H7 (cell line): ENCODE measurements around the gene WIPF3. TPM values are rescaled to one million over a fixed set of nuclear protein-coding genes. Genes with fewer than 3 reads are reported as not detected.

ENCODE experiments used
- DNase-seq: peaks from one replicate; pipeline ENCODE4 v3.0.0; 2012
- H3K27me3 ChIP-seq: 2 replicates; pipeline ENCODE4 v1.6.0; 2011; ENCODE audit warnings: mild to moderate bottlenecking, low read length; ENCODE audit not compliant: control insufficient read depth, insufficient read depth
- H3K36me3 ChIP-seq: replicated peaks from 2 replicates; pipeline ENCODE4 v1.5.1; 2011; ENCODE audit warnings: low read length; ENCODE audit not compliant: control insufficient read depth, insufficient read depth
- H3K4me3 ChIP-seq: 2 replicates; pipeline ENCODE4 v1.5.1; 2011; ENCODE audit warnings: low read depth, mild to moderate bottlenecking, control low read depth, low read length, moderate library complexity; ENCODE audit not compliant: insufficient read depth
- total RNA-seq: library from RNA; depleted of rRNA; stranded (reverse); fragments of >200 nt; shearing (Covaris generic); gene quantifications from 2 replicates; pipeline ENCODE4 v1.2.3, GENCODE V29; 2014

WIPF3 gene
- total RNA-seq, 1 experiment from 2014 or later = 1.4 TPM

DNA sequence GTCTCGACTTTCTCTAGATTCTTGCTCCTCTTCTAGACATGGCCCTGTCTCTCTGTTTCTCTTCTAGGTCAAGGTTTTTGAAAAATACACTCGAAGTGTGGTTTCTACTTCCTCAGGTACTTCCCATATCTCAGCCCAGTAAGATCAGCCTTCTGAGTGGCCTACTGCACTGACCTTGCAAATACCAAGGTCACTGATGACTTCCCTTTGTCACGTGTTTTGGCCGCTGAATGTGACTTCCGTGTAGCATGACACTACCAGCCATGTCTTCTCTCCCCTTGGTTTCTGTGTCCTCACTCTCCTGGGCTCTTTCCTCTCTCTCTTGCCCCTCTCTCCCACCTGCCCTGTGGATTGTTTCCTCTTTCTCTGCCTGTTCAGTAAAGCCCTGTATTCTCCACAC, 7.9 kb upstream of the WIPF3 start:
- Histone ChIP-seq H3K4me3 (no peak overlapping the region), H3K36me3 (no peaks in the 10 kb centered on the region), H3K27me3 (no peaks in the 10 kb centered on the region)
- no peak for DNase-seq

DNA sequence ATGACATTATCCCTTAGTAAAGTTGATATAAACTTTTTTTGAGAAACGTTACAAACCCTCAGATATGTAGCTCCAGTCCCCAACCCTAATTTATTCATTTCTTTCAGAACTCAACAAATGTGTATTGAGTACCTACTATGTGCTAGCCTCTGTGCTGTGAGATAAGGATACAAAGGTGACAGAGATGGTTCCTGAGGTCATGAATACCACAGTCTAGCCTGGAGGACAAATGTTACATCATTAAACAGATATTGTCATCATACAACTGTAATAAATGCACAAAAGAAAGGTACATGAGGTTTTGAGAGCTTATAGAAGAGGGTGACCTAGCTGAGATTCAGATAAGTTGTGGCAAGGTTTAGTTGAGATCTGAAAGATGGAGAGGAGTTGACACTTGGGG, 4.4 kb upstream of the WIPF3 start:
- peaks cover 19% of the 10 kb centered on the region for H3K27me3 ChIP-seq
- DNase-seq = no peak
- no peak overlapping the region for H3K4me3 ChIP-seq
- H3K36me3 ChIP-seq = no peaks in the 10 kb centered on the region

DNA sequence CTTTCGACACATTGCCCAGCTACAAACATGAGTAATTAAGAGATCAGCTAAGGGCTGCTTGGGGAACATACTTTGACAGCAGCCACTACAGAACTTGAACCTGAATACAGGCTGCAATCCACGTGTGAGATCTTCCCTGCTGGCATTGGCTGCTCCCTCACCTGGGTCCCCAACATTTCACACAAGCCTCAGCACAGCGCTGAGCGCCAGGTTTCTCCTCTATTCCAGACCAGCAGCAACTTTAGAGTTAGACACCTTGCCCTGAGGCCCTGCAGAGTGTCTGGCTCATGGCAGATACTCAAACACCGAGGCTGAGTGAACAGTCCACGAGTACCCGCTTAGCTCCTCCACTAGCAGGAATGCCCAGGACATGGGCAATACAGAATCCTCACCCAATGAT, 1.3 kb upstream of the WIPF3 start:
- Histone ChIP-seq H3K36me3 (no peaks in the 10 kb centered on the region), H3K4me3 (no peak overlapping the region), H3K27me3 (peaks cover 26% of the 10 kb centered on the region)
- DNase-seq = no peak

DNA sequence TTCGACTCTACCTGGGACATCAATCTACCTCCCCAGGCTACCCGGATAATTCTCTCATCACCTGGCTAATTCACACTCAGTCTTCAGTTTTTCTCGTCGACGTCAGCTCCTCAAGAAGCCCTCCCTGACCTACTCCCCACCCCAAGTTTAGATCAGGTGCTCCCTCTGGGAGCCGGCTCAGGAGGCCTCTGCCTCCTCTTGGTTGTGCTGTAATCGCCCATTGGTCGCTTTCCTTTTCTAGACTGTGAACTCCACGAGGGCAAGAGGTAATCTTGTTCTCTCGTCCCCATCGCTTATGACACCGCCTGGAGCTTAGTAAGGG, 461 bp upstream of the WIPF3 start:
- H3K4me3 ChIP-seq = peak overlapping the region; percentile 63
- peaks cover 26% of the 10 kb centered on the region for H3K27me3 ChIP-seq
- H3K36me3 ChIP-seq = no peaks in the 10 kb centered on the region
- peak; percentile 39 for DNase-seq

DNA sequence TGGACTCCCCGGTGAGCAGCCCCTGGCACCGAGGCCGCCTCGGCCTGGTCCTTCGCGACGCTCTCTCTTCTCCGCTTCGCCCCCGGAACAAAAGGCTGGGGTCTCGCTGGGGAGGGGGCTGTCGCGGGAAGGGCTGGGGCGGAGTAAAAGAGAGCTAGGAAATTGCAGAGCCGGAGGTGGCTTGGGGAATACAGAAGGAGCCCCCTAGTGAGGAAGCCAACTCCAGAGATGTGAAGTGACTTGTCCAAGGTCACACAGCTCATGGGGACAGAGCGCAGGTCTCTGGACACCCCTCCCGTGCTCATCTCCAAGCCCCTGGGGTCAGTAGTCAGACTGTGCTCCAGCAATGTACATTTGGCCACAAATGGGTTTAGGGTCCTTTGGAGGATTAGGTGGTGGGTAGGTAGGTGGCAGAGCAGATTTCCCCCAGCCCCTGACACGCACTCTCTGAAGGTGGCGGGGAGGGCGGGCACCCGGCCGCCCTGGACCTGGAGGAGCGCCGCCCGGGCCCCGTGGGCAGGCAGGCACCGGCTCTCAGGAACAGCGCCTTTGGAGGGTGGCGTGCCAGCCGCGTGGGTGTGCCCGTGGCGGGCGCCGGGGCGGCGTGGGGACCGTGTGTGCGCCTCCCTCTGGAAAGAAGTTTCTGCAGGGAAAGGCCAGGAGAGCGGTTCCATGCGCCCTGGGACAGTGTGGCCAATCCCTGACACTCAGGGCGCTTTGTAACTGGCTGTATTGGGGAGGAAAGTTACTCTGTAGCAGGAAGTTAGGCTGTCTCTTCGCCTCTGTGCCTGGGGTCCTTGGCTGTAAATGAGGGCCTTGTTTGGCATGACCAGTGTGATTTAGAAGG, 910 bp downstream of the WIPF3 start:
- peak; percentile 74 for DNase-seq
- H3K36me3 ChIP-seq = no peaks in the 10 kb centered on the region
- peak overlapping the region; percentile 63 for H3K4me3 ChIP-seq
- H3K27me3 ChIP-seq = peaks cover 26% of the 10 kb centered on the region

DNA sequence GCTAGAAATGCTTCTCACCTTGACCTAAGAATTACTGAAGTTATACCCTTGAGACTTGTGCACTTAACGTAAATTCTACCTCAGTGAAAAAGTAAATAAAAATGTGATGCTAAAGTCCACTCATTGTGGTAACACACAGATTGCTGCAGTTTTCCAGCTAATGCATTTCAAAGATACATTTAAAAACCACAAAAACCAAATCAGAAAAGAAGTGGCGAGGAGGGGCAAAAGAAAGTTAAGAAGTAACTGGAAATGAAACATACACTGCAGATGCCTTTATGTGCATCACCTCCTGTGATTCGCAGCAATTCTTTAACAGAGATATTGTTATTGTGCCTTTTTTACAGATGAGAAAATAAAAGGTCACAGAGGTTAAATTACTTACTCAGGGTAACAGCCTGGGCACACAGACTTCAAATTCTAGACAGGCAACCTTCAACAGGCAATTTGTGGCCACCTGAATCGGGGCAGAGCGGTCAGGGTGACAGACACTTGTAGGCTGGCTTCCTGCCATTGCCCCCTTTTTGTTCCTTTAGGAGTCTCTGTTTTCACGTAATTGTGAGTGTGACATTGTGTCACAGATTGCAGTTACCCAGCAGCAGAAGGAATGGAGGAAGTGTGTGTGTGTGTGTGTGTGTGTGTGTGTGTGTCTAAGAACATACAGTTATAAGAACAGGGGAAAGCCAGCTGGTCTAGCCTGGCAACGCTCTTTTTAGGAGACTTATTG, 1.9 kb downstream of the WIPF3 start:
- H3K36me3 ChIP-seq = no peaks in the 10 kb centered on the region
- DNase-seq = no peak
- H3K4me3 ChIP-seq = no peak overlapping the region
- H3K27me3 ChIP-seq = peaks cover 26% of the 10 kb centered on the region

DNA sequence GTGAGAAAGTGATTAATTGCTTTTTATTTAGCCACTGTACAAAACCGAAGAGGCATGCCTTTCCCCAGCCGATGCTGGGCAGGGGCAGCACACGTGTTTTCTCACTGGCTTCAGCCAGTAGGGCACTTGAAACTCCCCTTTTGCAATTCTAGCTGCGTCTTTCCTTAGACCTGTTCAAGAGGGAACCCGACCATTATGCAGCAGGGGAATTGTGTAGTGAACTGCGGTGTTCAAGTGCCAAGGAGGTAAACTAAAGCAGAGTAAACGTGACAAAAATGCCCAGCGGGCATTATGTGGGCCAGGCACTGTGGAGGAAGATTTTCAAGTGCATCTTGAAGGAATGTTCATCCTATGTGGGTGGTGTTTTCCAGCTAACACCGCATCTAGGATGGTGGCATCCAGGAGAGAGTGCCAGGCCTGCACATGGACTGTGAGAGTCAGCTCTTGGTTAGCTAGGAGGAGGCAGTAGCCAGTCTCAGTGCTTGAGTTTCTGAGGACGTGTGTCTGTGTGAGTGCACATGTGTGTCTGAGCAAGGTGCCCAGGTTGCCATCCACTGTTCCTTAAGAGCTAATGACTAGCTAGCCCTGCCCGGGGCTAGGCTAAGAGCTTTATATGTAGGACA, 3.3 kb downstream of the WIPF3 start:
- H3K27me3 ChIP-seq = peaks cover 24% of the 10 kb centered on the region
- no peak for DNase-seq

DNA sequence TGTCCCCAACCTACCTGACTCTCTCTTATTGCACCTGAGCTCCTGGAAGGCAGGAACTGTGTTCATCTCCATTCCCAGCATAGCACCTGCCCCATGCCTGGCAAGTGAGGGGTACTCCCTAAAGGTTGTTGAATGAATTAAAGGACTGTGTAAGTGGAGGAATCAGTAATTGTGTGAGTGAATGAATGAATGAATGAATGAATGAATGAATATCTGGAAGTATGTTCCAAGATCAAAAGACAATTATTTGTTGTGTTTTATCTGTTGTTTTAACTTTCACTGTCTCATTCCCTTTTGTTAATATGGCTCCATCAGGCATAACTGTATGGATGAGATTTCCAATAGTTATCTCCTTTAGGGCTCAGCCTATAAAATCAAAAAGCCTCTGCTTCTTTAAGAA, 4.0 kb downstream of the WIPF3 start:
- Histone ChIP-seq H3K4me3 (no peak overlapping the region), H3K36me3 (no peaks in the 10 kb centered on the region), H3K27me3 (peaks cover 17% of the 10 kb centered on the region)
- DNase-seq = no peak

More for the DNA sequence above, 3.3 kb downstream of the WIPF3 start:
- Histone ChIP-seq H3K4me3 (no peak overlapping the region), H3K36me3 (no peaks in the 10 kb centered on the region)

DNA sequence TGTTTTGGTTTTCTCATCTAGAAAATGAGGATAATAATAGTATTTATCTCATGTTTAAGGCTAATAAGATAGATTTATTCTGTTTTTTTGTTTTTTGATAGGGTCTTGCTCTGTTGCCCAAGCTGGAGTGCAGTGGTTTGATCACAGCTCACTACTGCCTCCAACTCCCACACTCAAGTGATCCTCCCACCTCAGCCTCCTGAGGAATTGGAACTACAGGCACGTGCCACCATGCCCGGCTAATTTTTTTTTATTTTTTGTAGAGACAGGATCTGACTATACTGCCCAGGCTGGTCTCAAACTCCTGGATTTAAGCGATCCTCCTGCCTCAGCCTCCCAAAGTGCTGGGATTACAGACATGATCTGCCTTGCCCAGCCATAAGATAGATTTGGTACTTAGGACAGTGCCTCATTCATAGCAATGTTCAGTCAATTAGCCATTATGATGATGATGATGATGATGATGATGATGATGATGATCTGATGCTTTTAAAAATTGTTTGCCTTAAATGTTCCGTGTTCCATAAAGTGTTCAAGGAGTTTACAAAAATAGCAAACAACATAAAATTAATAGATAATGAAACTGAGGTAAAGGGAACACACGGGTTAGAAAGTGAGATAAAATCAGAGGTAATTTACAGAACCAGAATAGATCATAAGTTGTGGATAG, 4.6 kb downstream of the WIPF3 start:
- H3K36me3 ChIP-seq = no peaks in the 10 kb centered on the region
- DNase-seq = no peak
- H3K4me3 ChIP-seq = no peak overlapping the region
- H3K27me3 ChIP-seq = peaks cover 11% of the 10 kb centered on the region

DNA sequence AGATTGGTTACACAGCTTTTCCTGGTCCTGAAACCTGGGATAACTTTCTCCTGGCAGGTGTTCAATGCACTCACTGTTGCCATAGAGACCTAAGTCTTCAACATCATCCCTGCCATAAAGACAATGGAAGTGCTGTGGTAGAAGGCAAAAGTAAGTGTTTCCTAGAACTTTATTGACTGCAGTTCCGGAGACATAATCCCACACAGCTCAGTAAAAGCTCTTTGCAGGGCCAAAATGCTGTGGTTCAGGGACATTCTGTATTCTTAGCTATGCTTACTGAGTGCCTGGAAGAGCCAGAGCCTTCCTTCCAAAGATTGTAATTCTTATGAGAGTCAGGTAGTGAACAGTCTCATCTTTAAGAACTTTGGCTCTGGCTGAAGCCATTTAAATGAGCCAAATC, 5.3 kb downstream of the WIPF3 start:
- no peak for DNase-seq

DNA sequence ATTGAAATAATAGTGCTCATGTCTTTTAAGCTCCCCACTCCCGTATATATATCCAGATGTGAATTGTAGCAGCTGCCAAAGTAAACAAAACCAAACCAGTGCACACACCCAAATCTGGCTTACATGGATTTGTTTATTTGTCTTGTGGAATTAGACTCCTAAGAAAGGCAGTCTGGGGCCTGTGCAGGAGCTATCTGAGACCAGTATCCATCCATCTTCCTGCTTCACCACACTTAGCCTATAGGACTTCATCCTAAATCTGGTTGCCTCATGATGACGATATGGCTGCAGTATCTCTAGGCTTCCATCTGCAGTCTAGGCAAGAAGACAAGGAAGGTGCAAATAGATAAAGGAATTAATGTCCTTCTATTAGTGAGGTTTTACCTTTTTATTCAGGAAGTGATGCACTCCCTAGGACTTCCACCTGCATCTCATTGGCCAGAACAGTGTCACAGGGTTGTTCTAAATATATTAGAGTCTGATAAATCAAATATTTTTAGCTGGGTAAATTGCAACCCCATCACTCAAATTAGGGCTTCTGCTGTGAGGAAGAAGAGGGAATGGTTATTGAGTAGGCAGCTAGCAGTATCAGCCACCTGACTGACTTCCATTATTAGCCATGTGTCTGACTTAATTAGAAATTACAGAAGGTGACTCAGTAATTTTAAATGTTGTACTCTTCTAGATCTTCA, 6.0 kb downstream of the WIPF3 start:
- H3K4me3 ChIP-seq = no peak overlapping the region
- DNase-seq = no peak
- H3K27me3 ChIP-seq = peaks cover 4% of the 10 kb centered on the region; the same call in 1 of the 2 replicates
- no peaks in the 10 kb centered on the region for H3K36me3 ChIP-seq

More for the DNA sequence above, 5.3 kb downstream of the WIPF3 start:
- Histone ChIP-seq H3K36me3 (no peaks in the 10 kb centered on the region), H3K27me3 (peaks cover 9% of the 10 kb centered on the region), H3K4me3 (no peak overlapping the region)

DNA sequence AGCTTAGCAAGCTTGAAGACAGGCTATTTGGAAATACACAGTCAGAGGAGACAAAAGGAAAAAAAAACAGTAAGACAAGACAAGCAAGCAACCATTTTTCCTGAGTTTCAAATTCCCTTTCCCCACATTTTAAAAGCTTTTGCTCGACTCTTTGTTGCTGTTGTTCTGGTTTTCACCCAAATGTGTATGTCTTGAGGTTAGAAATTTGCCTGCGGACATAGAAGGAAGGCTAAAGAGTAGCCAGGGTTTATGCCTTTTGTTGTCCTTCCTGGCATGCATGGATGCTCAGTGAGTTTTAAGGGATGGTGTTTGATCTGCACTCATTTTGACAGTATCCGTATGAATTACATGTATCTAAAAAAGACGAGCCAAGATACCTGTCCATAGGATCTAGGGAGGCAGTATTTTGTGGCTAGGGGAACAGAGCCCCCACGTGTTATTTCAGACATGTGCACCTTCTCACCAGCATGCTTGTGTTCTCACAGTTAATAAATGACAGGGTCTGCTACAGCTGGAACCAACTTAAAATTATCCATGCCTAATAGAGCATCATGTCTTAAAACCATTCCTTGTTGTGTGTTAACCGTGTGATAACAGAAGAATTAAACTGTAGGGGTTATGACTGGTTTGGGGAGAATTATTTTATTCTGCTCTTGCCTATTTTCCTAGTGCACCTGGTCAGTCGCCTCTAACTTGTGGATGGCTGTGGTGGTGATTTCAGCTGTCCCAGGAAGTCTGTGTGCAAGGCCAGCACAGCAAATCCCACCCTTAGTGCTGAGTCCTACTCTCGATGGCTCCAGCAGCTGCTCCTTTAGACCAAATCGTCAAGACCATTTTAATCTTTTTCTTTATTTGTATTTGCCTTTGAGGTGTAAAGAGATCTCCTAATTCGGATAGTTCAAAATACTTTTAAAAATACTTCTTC, 9.1 kb downstream of the WIPF3 start:
- Histone ChIP-seq H3K27me3 (no peaks in the 10 kb centered on the region), H3K36me3 (no peaks in the 10 kb centered on the region), H3K4me3 (no peak overlapping the region)

DNA sequence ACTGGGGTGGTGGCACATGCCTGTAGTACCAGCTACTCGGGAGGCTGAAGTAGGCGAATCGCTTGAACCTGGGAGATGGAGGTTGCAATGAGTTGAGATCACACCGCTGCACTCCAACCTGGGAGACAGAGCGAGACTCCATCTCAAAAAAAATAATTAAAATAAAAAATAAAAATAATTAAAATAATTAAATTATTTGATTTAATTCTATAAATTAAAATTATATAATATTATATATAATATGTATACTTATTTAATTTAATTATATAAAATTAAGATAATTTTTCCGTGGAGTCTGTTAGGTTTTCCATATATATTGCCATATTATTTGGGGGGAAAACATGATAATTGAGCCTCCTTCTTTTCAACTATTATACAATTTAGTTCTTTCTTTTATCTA, 12.0 kb downstream of the WIPF3 start:
- Histone ChIP-seq H3K36me3 (no peaks in the 10 kb centered on the region), H3K4me3 (no peak overlapping the region), H3K27me3 (no peaks in the 10 kb centered on the region)
- DNase-seq = no peak

More for the DNA sequence above, 9.1 kb downstream of the WIPF3 start:
- DNase-seq = no peak
